CD4-positive, alpha-beta memory T cell (primary cell): ENCODE results near the gene GALNT12. TPM values are rescaled to one million over a fixed set of nuclear protein-coding genes. Genes with fewer than 3 reads are reported as not detected.

Experiments
- CTCF ChIA-PET: fragments of 350-600 bp; sonication (Branson Sonifier 250); formaldehyde crosslinking; loops from one replicate; lab custom pipeline; 2021; ENCODE audit warnings: inconsistent platforms; ENCODE audit not compliant: partially characterized antibody; lab: Charles Lee
- POLR2A ChIA-PET: fragments of 350-600 bp; sonication (Branson Sonifier 250); formaldehyde crosslinking; loops from one replicate; lab custom pipeline; 2021; ENCODE audit not compliant: partially characterized antibody; lab: Charles Lee
- DNase-seq, 5 donors: peaks; one replicate each; pipeline versions ENCODE4 v3.0.0 to v3.0.0-alpha.2; 2020 to 2022; ENCODE audit warnings: mixed read lengths in 1 of 5
- H3K27ac ChIP-seq: one replicate; pipeline ENCODE4 v1.7.0; 2013; ENCODE audit warnings: low read depth, low read length
- H3K27me3 ChIP-seq: 2 replicates; pipeline ENCODE4 v1.7.0; 2013; ENCODE audit warnings: mild to moderate bottlenecking, low read length, moderate library complexity; ENCODE audit not compliant: insufficient read depth
- H3K36me3 ChIP-seq: 2 replicates; pipeline ENCODE4 v1.7.0; 2013; ENCODE audit warnings: mild to moderate bottlenecking, low read length, moderate library complexity; ENCODE audit not compliant: insufficient read depth
- H3K4me1 ChIP-seq: 2 replicates; pipeline ENCODE4 v1.7.0; 2013; ENCODE audit warnings: mild to moderate bottlenecking, low read length, moderate library complexity; ENCODE audit not compliant: insufficient read depth
- H3K4me3 ChIP-seq, 2 donors: one replicate each; pipeline ENCODE4 v1.7.0; 2013; ENCODE audit warnings: low read length in 2 of 2, mild to moderate bottlenecking in 1 of 2
- H3K9me3 ChIP-seq, 2 donors: one replicate each; pipeline ENCODE4 v1.7.0; 2013; ENCODE audit warnings: low read length in 2 of 2, control low read depth in 1 of 2; ENCODE audit not compliant: control insufficient read depth in 1 of 2
- H3K27ac Mint-ChIP-seq, 7 donors: one replicate each; pipeline ENCODE4 v1.8.0; 2020 to 2021; ENCODE audit warnings: mixed read lengths in 7 of 7, mild to moderate bottlenecking in 6 of 7, inconsistent platforms in 3 of 7, moderate library complexity in 3 of 7
- H3K27me3 Mint-ChIP-seq, 2 donors: one replicate each; pipeline ENCODE4 v1.8.0; 2020 to 2021; ENCODE audit warnings: mixed read lengths in 2 of 2
- H3K36me3 Mint-ChIP-seq, 2 donors: one replicate each; pipeline ENCODE4 v1.8.0; 2020 to 2021; ENCODE audit warnings: mixed read lengths in 2 of 2, inconsistent platforms in 1 of 2, mild to moderate bottlenecking in 1 of 2
- H3K4me1 Mint-ChIP-seq, 4 donors: one replicate each; pipeline ENCODE4 v1.8.0; 2020 to 2021; ENCODE audit warnings: mixed read lengths in 4 of 4, mild to moderate bottlenecking in 1 of 4
- H3K4me3 Mint-ChIP-seq, 8 donors: one replicate each; pipeline ENCODE4 v1.8.0; 2020 to 2021; ENCODE audit warnings: mixed read lengths in 8 of 8, mild to moderate bottlenecking in 7 of 8, moderate library complexity in 6 of 8, inconsistent platforms in 3 of 8
- H3K9me3 Mint-ChIP-seq, 8 donors: one replicate each; pipeline ENCODE4 v1.8.0; 2020 to 2021; ENCODE audit warnings: mixed read lengths in 8 of 8, mild to moderate bottlenecking in 5 of 8, inconsistent platforms in 3 of 8, moderate library complexity in 1 of 8
- intact Hi-C: fragments of 100-400 bp; cut with micrococcal nuclease; formaldehyde crosslinking; loops from one replicate; pipeline ENCODE4 v1.15.1; 2023
- polyA plus RNA-seq, 2 donors: library from polyadenylated mRNA; unstranded; fragments of 300-500 nt; fragmentation: Illumina TruSeq; gene quantifications; one replicate each; pipeline ENCODE4 v1.2.3, GENCODE V29; 2021
- total RNA-seq, 2 experiments: library from RNA; stranded (reverse); gene quantifications; one replicate each; pipeline ENCODE4 v1.2.3, GENCODE V29; 2021

GALNT12 gene
- total and polyA plus RNA-seq, 4 experiments from 2014 or later = 3.1 to 13.8 (median 8.6) TPM

DNA sequence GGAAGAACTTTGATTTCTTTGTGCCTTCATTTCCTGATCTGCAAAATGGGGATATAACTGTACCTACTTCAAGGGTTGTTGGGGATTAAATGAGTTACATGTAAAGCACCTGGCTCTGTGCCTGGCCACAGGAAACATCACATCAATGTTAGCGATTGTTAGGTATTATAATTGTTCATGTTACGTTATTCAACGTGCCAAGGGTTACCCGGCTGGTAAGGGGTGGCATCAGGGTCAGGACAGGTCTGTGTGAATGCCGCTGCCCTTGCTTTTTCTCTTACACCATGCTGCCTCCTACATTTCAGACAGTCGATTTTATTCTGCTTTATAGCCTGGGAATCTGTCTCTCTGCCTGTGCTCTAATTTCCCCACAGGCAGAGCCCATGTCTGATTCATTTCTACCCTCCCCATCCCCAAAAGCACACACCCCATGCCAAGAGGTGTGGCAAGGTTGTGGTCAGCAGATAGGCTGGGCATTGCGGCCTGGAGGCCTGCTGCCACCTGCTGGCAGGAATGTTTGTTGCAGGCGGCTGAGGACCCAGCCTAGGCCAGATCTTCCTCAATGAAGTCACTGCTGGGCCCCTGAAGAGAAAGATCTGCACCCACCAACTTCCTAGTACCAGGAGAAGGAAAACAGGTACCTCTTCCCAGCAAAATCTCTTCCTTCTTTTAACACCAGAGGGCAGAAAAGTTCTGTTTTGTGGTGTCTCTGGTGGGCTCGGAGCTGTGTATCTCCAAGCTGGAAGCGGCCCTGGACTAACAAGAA lies 16.4 kb upstream of the GALNT12 start:
- ChIA-PET CTCF (interaction anchor here (0.9 to 3.9 kb wide), 5 partner anchors 16 to 476 kb away, joined by 3 to 18 read pairs (median 3); partner anchors contain the start of gene GALNT12), POLR2A (no interaction called here)
- Histone ChIP-seq H3K4me3 (no peak overlapping the region), H3K27ac (no peak overlapping the region), H3K27me3 (no peaks in the 10 kb centered on the region), H3K36me3 (no peaks in the 10 kb centered on the region), H3K9me3 (no peaks in the 10 kb centered on the region), H3K4me1 (peaks cover 16% of the 10 kb centered on the region)
- no peaks in the 10 kb centered on the region for H3K27me3 Mint-ChIP-seq
- peaks cover 2 to 4% of the 10 kb centered on the region in 2 donors for H3K36me3 Mint-ChIP-seq
- no peak overlapping the region for H3K27ac Mint-ChIP-seq
- H3K4me1 Mint-ChIP-seq = peaks cover 23 to 34% (median 28%) of the 10 kb centered on the region in 4 donors
- H3K9me3 Mint-ChIP-seq = no peaks in the 10 kb centered on the region
- intact Hi-C loops = loop anchor here (10.0 kb wide), 2 partner anchors 1096 to 1644 kb away; partner anchors contain the start of gene XPA
- no peak overlapping the region for H3K4me3 Mint-ChIP-seq
- DNase-seq = peak in 4 of 5 donors; percentile 40 to 45 (median 42)

DNA sequence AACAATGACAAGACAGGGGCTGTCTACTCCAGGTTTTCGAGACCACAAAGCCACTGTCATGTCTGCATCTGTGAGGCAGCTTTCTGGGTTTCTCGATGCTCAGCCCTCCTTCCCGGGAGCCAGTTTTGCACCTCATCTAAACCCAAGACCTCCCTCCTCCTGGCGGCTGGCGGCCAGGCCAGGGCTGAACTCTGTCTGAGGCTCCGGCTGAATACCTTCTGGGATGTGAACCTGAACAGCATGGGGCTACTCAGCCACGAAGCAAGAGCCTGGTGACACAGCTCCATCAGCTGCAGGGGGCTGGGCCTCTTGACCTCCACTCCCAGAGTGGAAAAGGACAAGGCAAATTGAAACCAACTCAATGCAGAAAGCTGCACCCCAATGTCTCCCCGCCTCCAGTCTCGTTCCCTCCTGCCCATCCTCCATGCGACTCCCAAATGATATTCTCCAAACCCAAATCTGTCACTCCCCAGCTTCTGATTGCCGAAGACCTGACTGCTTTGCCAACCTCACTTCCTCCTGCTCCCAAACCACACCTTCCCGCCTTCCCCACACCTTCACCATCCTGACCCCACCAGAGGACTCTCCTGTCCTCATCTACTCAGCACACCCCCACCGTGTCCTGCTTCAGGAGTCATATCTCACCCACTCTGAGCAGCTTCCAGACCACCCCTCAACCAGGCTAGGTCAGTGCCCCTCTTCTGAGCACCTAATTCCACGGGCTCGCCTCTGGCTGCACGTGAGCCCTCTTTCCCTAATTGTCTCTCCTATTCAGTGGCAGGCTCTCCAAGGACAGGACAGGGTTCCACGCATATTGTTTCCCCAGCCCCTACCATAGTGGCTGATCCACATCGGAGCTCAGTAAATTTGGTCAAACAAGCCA lies 15.6 kb upstream of the GALNT12 start:
- Histone ChIP-seq H3K36me3 (no peaks in the 10 kb centered on the region), H3K9me3 (no peaks in the 10 kb centered on the region), H3K4me3 (no peak overlapping the region), H3K27ac (no peak overlapping the region), H3K27me3 (no peaks in the 10 kb centered on the region), H3K4me1 (peaks cover 19% of the 10 kb centered on the region)
- Mint-ChIP-seq H3K27ac (peak overlapping the region in 2 of 7 donors; percentile 74 to 80), H3K4me3 (no peak overlapping the region), H3K36me3 (peaks cover 2 to 4% of the 10 kb centered on the region in 2 donors), H3K9me3 (no peaks in the 10 kb centered on the region), H3K27me3 (no peaks in the 10 kb centered on the region), H3K4me1 (peaks cover 23 to 35% (median 29%) of the 10 kb centered on the region in 4 donors)
- CTCF ChIA-PET = interaction anchor here (0.9 to 3.9 kb wide), 5 partner anchors 15 to 477 kb away, joined by 3 to 18 read pairs (median 3); partner anchors contain the start of gene GALNT12
- DNase-seq = no peak
- intact Hi-C loops = loop anchor here (10.0 kb wide), 2 partner anchors 1097 to 1643 kb away; partner anchors contain the start of gene XPA
- POLR2A ChIA-PET = no interaction called here

DNA sequence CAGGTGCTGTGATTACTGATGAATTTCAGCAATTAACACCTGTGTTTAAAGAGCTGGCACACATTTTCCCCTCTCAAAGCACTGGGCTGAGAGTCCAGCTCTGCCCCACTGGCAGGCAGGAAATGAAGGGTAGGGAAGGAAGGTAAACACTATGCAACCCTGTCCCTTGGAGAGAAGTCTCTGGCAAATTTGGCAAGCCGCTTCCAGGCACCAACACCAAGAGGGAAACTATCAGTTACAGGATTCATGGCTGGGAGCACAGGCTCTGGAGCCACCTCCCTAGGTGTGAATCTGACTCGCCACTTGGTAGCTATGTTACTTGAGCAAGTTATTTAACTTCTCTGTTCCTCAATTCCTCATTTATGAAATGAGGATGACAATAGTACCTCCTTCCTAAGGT lies 14.4 kb upstream of the GALNT12 start:
- Mint-ChIP-seq H3K4me1 (peaks cover 26 to 46% (median 36%) of the 10 kb centered on the region in 4 donors), H3K36me3 (peaks cover 2 to 4% of the 10 kb centered on the region in 2 donors), H3K4me3 (no peak overlapping the region), H3K9me3 (peaks cover 0 to 4% (median 0%) of the 10 kb centered on the region in 8 donors), H3K27ac (no peak overlapping the region), H3K27me3 (no peaks in the 10 kb centered on the region)
- H3K27ac ChIP-seq = no peak overlapping the region
- intact Hi-C loops = loop anchor here (10.0 kb wide), 2 partner anchors 1098 to 1642 kb away; partner anchors contain the start of gene XPA
- CTCF ChIA-PET = interaction anchor here (0.8 to 3.9 kb wide), 2 partner anchors 18 to 21 kb away, joined by 3 to 18 read pairs; no protein-coding TSS in a partner anchor
- no peak overlapping the region for H3K4me3 ChIP-seq
- H3K36me3 ChIP-seq = no peaks in the 10 kb centered on the region
- H3K4me1 ChIP-seq = peaks cover 23% of the 10 kb centered on the region
- H3K27me3 ChIP-seq = no peaks in the 10 kb centered on the region
- POLR2A ChIA-PET = no interaction called here
- no peaks in the 10 kb centered on the region for H3K9me3 ChIP-seq
- DNase-seq = no peak

DNA sequence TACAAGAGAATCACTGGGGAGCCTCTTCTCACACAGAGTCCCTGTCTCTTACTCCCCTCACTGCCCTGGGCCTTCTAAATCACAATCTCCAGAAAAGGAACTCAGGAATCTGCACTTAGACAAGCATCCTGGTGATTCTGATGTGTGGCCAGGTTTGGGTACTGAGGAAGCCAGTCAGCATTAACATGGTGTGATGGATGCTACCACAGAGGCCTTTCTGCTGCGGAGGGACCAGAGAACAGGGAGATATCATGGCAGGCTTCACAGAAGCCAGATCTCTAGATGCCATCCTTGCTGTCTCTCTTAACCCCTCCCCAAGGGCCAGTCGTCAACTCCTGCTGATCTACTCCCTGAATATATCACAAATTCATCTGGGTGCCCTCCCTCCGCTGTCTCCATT lies 12.7 kb upstream of the GALNT12 start:
- H3K4me3 Mint-ChIP-seq = peak overlapping the region; percentile 11 to 83 (median 53)
- peaks cover 0 to 2% of the 10 kb centered on the region in 2 donors for H3K36me3 Mint-ChIP-seq
- H3K27me3 Mint-ChIP-seq = no peaks in the 10 kb centered on the region
- CTCF ChIA-PET = interaction anchor here (1.5 kb wide), 1 partner anchor 9 kb away, joined by 4 read pairs; no protein-coding TSS in a partner anchor
- H3K27ac ChIP-seq = no peak overlapping the region
- peaks cover 26 to 48% (median 36%) of the 10 kb centered on the region in 4 donors for H3K4me1 Mint-ChIP-seq
- no peak for DNase-seq
- no peaks in the 10 kb centered on the region for H3K36me3 ChIP-seq
- no peaks in the 10 kb centered on the region for H3K9me3 ChIP-seq
- no peak overlapping the region for H3K4me3 ChIP-seq
- H3K9me3 Mint-ChIP-seq = peaks cover 0 to 13% (median 8%) of the 10 kb centered on the region in 8 donors
- H3K27ac Mint-ChIP-seq = peak overlapping the region in 3 of 7 donors; percentile 19 to 36 (median 36)
- POLR2A ChIA-PET = interaction anchor here (3.5 kb wide), 1 partner anchor 13 kb away, joined by 23 read pairs; the partner anchor contains the start of gene GALNT12
- peaks cover 23% of the 10 kb centered on the region for H3K4me1 ChIP-seq
- H3K27me3 ChIP-seq = no peaks in the 10 kb centered on the region
- intact Hi-C loops = loop anchor here (5.0 to 10.0 kb wide), 3 partner anchors 1027 to 1640 kb away; partner anchors contain the start of genes NR4A3 and XPA

DNA sequence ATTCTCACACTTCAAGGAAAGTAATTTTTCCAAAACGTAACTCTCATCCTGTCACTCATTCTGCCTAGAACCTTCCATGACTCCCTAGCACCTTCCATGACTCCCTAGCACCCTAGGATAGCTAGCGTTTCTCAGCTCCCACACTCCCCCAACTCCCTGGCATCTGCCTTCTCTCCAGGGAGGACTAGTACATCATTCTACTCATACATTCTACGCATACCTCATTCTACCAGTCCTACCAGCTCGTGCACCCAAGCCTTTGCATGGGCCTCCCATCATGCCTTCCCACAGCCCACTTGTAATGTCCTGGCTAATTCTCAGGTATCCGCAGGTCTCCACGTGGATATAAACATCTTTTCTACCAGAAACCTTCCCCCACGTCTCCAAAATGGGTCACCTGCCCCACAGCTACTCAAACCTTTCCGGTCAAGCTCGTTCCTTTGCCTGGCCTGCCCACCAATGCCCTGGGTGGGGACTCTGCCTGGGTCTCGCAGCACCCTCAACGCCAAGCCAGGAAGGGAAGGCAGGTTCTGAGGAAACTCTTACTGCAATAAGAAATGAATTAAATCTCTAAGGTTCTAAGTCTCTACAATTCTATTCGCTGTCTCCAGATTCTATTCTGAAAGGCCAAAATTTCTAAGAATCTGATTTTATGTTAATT lies 12.0 kb upstream of the GALNT12 start:
- H3K27me3 ChIP-seq = no peaks in the 10 kb centered on the region
- peaks cover 0 to 2% of the 10 kb centered on the region in 2 donors for H3K36me3 Mint-ChIP-seq
- H3K4me3 Mint-ChIP-seq = peak overlapping the region; percentile 11 to 83 (median 61)
- H3K27me3 Mint-ChIP-seq = no peaks in the 10 kb centered on the region
- peaks cover 0 to 13% (median 8%) of the 10 kb centered on the region in 8 donors for H3K9me3 Mint-ChIP-seq
- H3K27ac ChIP-seq = peak overlapping the region; percentile 7
- H3K36me3 ChIP-seq = no peaks in the 10 kb centered on the region
- DNase-seq = no peak
- POLR2A ChIA-PET = interaction anchor here (3.5 kb wide), 1 partner anchor 12 kb away, joined by 23 read pairs; the partner anchor contains the start of gene GALNT12
- H3K4me1 Mint-ChIP-seq = peaks cover 26 to 48% (median 36%) of the 10 kb centered on the region in 4 donors
- CTCF ChIA-PET = interaction anchor here (1.5 kb wide), 1 partner anchor 9 kb away, joined by 4 read pairs; no protein-coding TSS in a partner anchor
- H3K9me3 ChIP-seq = no peaks in the 10 kb centered on the region
- peaks cover 23% of the 10 kb centered on the region for H3K4me1 ChIP-seq
- peak overlapping the region in 1 of 2 donors; percentile 62 for H3K4me3 ChIP-seq
- H3K27ac Mint-ChIP-seq = peak overlapping the region in 5 of 7 donors; percentile 43 to 67 (median 53)
- intact Hi-C loops = loop anchor here (5.0 to 10.0 kb wide), 3 partner anchors 1027 to 1639 kb away; partner anchors contain the start of genes NR4A3 and XPA

DNA sequence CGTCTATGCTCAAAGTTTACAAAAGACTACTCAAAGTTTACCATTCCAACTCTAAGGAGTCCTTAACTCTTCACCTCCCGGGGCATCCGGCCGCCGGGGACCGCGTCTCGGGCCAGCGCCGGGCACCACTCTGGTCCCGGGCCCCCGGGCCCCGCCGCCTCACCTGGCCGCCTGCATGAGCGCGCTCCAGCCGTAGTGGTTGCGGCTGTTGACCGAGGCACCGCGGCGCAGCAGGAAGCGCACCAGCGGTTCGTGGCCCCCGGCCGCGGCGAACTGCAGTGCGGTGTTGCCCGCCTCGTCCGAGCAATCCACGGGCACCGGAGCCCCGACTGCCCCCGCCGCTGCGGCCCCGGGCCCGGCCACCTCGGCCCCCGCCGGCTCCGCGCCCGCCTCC lies 11.5 kb upstream of the GALNT12 start:
- Mint-ChIP-seq H3K4me3 (peak overlapping the region; percentile 11 to 83 (median 61)), H3K27ac (peak overlapping the region in 2 of 7 donors; percentile 49 to 67), H3K9me3 (peaks cover 0 to 13% (median 8%) of the 10 kb centered on the region in 8 donors), H3K27me3 (no peaks in the 10 kb centered on the region), H3K36me3 (peaks cover 0 to 2% of the 10 kb centered on the region in 2 donors), H3K4me1 (peaks cover 26 to 48% (median 35%) of the 10 kb centered on the region in 4 donors)
- Histone ChIP-seq H3K9me3 (no peaks in the 10 kb centered on the region), H3K4me3 (peak overlapping the region in 1 of 2 donors; percentile 62), H3K27me3 (no peaks in the 10 kb centered on the region), H3K4me1 (peaks cover 22% of the 10 kb centered on the region), H3K27ac (peak overlapping the region; percentile 7), H3K36me3 (no peaks in the 10 kb centered on the region)
- ChIA-PET POLR2A (interaction anchor here (3.5 kb wide), 1 partner anchor 12 kb away, joined by 23 read pairs; the partner anchor contains the start of gene GALNT12), CTCF (interaction anchor here (1.5 kb wide), 1 partner anchor 8 kb away, joined by 4 read pairs; no protein-coding TSS in a partner anchor)
- intact Hi-C loops = loop anchor here (1.0 to 10.0 kb wide), 4 partner anchors 12 to 1639 kb away; partner anchors contain the start of genes NR4A3 and XPA
- DNase-seq = peak in 1 of 5 donors; percentile 7
